Mammary epithelial cell (primary cell): ENCODE results near the gene OR10K1.

Source experiments
- CTCF ChIP-seq, 2 donors: IDR thresholded peaks in 1 of 2; conservative IDR thresholded peaks in 1 of 2; 2 replicates each; pipeline ENCODE4 v1.5.1; 2011 to 2012; ENCODE audit warnings: inconsistent platforms in 2 of 2, low read length in 2 of 2, mild to moderate bottlenecking in 2 of 2, control low read depth in 1 of 2, low read depth in 1 of 2; ENCODE audit not compliant: insufficient read depth in 1 of 2; ENCODE audit errors: extremely low read depth in 1 of 2
- EZH2 ChIP-seq: IDR thresholded peaks from 2 replicates; pipeline ENCODE4 v1.6.1; 2012; ENCODE audit warnings: low read length, inconsistent platforms, borderline replicate concordance

- TF ChIP-seq EZH2 (no peak), CTCF (conservative IDR thresholded peaks at IDR 0.05 in 1 of 2, IDR thresholded peaks at IDR 0.05 in 1 of 2; ENCODE audit: extremely low read depth in 1 of 2, insufficient read depth in 1 of 2, low read depth in 1 of 2, low read length in 2 of 2) (no peak)
Measured at GRCh38 chr1:158417586-158417985, 44.0 kb upstream of the OR10K1 start.
